ENCODE data around the gene SHROOM4. TPM values are rescaled to one million over a fixed set of nuclear protein-coding genes. Genes with fewer than 3 reads are reported as not detected.

The SHROOM4 gene
- total RNA-seq = 22.0 TPM
- long read RNA-seq, partial matches to known transcripts = 14 of 25 reads
- long read RNA-seq, other reads (novel, unspliced or antisense) = 11 of 25 reads

DNA sequence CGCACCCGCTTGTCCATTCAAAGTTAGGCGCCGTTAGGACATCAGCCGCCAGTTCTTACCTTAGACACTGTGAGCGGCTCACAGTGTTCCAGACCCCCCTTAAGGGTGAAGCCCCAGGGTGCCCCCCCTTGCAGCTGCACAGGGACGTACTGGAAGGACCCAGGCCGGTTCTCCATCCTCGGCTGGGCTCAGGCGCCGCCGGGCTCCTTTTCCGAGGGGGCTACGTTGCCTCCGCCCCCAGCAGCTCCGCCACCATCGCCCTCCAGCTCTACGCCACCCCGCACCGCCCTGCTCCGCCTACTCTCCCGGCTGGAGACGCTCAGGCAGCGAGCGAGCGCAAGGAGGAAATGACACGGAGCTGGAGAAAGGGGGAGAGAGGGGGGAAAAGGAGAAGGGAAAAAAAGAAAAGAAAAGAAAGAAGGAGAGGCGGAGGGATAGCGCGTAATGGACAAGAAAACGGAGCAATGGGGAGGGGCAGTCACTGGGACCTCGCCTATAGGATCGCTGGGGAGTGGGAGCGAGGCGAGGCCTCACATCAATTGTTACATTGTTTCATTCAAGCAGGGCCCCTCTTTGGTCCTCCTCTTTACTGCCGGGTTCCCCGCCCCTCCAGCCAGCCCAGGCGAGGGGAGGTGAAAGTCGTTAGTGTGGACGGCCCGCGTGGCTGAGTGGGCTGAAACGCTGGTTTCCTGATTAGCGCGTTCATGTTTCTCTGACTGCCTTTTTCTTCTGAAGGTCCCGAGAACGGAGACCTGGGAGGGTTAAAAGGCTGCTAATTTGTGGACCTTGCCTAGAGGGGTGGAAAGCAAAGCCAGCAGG is at the start of gene SHROOM4:
Gene SHROOM4, minus strand, starts transcription at position 352 of the 819 bp plus-strand sequence. Its CDS starts 176 bp downstream, at position 176.
- peak; percentile 89 for DNase-seq (ENCODE audit: low spot score)

DNA sequence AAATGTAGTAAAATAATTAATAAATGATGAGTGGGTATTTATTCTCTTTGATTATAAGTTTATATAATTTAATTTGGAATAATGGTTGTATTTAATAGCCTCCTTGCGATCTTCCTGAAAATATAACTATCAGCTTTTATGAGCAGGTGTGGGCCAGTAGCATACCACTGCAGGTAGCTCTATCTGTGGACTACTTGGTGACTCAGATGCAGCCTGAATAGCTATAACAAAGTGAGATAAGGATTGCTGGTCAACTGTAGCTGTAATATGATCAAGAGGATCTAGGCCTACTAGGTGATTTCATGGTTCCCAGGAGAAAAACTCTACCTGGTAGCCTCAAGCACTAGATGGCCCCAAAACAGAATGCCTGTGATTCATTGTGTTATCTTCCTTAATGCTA is 49.5 kb upstream of the SHROOM4 start:
- no peak for DNase-seq (ENCODE audit: low spot score)

DNA sequence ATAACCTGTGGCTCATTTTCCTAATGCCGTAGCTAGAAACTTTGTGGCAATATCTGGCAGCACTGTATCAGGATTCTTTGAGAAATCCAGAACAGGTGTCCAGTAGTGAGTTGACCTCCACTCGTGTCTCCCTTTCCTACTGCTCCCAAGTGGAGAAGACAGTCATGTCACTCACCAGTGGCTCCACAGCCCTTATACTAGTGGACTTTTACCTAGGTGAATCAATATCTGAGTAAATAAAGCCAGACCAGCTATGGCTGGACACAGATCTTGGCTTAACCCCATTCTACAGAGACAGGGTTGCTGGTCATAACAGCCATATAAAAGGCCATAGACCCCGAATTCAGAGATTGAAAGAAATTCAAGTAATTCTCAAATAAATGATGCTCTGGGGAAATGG is 46.5 kb upstream of the SHROOM4 start:
- DNase-seq (ENCODE audit: low spot score) = no peak

DNA sequence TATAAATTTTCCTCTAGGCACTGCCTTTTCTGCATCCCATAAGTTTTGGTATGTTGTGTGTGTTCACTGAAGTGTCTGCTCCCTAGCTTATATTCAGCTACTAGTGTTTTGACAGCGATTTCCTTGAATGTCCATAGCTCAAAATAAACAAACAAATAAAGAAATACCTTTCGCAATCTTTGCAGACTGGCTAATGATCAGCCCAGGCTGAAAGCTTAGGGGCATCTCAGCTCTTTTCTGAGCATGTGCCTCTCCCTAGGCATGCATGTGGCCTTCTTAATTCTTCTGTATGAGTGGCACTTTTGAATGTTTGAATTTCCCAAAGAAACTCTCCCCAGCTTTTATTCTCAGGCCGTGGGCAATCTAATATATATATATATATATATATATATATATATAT is 44.6 kb upstream of the SHROOM4 start:
- DNase-seq (ENCODE audit: low spot score) = no peak

- DNase-seq (ENCODE audit: low spot score) = no peak
Measured at GRCh38 chrX:50853399-50853798, 39.4 kb upstream of the SHROOM4 start.

GRCh38 chrX:50852524-50852923 is 38.5 kb upstream of the SHROOM4 start:
- no peak for DNase-seq (ENCODE audit: low spot score)

- DNase-seq (ENCODE audit: low spot score) = no peak
Measured at GRCh38 chrX:50842221-50842620, 28.2 kb upstream of the SHROOM4 start.

DNA sequence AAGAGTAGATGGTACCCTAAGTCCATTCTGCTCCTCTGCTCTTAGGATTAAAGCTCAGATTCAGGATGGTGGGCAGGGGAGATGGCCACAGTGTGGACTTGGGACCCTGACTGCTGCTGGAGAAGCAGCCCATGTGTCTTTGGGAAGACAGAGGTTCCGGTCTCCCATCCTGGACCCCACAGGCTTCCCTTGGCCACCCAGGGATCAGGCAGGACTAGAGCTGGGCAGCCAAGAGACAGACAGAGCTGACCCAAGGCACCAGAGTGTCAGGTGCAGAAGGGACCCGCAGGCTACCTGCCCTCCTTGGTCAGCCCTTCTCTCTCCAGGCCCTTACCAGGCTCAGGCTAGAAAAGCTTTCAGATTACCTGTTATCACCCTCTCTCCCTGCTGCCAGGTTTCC is 25.7 kb upstream of the SHROOM4 start:
- no peak for DNase-seq (ENCODE audit: low spot score)

- DNase-seq (ENCODE audit: low spot score) = no peak
Measured at GRCh38 chrX:50838820-50839600, 25.0 kb upstream of the SHROOM4 start.

GRCh38 chrX:50827996-50828395 is 14.0 kb upstream of the SHROOM4 start:
- DNase-seq (ENCODE audit: low spot score) = no peak

GRCh38 chrX:50825825-50826224 is 11.8 kb upstream of the SHROOM4 start:
- DNase-seq (ENCODE audit: low spot score) = no peak

GRCh38 chrX:50818986-50819385 is 5.0 kb upstream of the SHROOM4 start:
- no peak for DNase-seq (ENCODE audit: low spot score)

DNA sequence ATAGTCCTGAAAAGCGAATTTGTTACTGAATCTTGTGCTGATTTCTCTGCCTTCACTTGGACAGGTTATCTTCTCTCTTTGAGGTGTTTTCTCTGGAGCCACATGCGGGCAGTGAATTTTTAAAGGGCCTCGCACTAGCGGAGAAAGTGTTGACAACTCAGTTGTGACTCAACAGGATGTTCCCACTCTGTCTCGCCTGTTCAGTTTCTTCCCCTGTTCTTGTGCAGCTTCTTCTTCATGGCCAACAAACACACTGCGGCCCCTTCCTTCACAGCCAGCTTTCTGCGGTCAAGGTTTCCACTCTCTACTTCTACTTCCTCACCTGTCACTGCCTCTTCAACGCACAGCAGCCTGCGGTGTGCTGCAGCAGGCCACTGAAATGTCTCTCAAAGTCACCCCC is 1.1 kb upstream of the SHROOM4 start:
- no peak for DNase-seq (ENCODE audit: low spot score)

GRCh38 chrX:50814701-50815100 is 707 bp upstream of the SHROOM4 start:
- no peak for DNase-seq (ENCODE audit: low spot score)

- DNase-seq (ENCODE audit: low spot score) = peak; percentile 87
Measured at GRCh38 chrX:50812995-50813842, 775 bp downstream of the SHROOM4 start.

- DNase-seq (ENCODE audit: low spot score) = no peak
Measured at GRCh38 chrX:50805276-50805675, 8.7 kb downstream of the SHROOM4 start.

DNA sequence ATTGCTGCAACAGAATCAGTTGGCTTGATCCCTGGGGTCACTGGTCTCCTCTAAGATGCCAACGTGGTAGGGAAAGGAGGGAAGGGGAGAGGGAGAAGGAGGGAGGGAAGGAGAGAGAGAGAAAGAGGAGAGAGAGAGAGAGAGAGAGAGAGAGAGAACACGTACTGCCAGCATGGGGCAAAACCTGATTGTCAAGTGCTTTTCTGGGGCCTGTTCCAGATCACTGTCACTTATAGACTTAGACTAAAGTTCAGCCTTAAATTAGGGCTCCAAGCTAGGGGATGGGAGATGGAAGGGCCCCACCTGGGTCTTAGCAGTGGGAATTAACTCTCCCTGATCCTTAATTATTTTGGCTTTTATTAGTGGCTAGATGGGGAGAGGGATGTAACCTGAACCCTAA is 12.9 kb downstream of the SHROOM4 start:
- DNase-seq (ENCODE audit: low spot score) = no peak

GRCh38 chrX:50799531-50799961 is 14.4 kb downstream of the SHROOM4 start:
- no peak for DNase-seq (ENCODE audit: low spot score)

GRCh38 chrX:50798783-50799182 is 15.2 kb downstream of the SHROOM4 start:
- DNase-seq (ENCODE audit: low spot score) = no peak

DNA sequence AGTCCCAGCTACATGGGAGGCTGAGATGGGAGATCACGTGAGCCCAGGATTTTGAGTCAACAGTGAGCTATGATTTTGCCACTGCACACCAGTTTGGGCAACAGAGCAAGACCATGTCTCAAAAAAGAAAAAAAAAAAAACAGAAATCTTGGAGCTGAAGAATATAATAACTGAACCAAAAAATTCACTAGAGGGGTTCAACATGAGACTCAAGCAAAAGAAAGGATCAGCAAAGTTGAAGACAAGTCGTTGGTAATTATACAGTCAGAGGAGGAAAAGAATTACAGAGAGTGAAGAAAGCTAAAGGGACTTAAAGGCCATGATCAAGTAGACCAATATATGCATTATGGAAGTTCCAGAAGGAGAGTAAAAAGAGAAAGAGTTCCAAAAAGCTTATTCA is 26.9 kb downstream of the SHROOM4 start:
- no peak for DNase-seq (ENCODE audit: low spot score)

DNA sequence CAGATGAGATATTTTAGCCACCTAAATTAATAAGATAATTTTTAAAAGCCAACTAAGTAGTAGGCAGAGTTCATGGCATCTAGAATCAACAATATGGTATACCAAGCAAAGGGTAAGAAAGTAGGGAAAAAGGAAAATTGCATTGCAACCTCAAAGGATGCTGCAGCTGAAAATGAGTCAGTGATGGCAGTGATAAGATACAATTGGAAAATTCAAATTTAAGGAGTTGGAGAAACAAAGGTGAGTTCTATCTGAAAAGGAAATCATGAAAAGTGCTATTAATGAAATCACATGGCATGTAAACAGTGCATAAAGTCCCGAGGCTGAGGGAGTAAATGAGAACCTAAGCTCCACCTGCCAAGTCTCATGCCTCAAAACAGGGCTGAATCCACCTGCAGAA is 33.9 kb downstream of the SHROOM4 start:
- no peak for DNase-seq (ENCODE audit: low spot score)

Data from mesenteric fat pad (tissue), 1 donor.